Endodermal cell (in vitro differentiated cells): Measurements from ENCODE around the gene ALKBH1. TPM values are rescaled to one million over a fixed set of nuclear protein-coding genes. Genes with fewer than 3 reads are reported as not detected.

Experiments
- DNase-seq: peaks from one replicate; pipeline ENCODE4 v3.0.0-alpha.2; 2017
- H3K27ac ChIP-seq: 2 replicates; pipeline ENCODE4 v1.5.1; 2013; ENCODE audit warnings: mild to moderate bottlenecking, low read depth, low read length, moderate library complexity
- H3K27me3 ChIP-seq: 2 replicates; pipeline ENCODE4 v1.6.1; 2013; ENCODE audit warnings: mild to moderate bottlenecking, low read length, moderate library complexity; ENCODE audit not compliant: insufficient read depth, control insufficient read depth, poor library complexity, severe bottlenecking
- H3K36me3 ChIP-seq: 2 replicates; pipeline ENCODE4 v1.7.0; 2013; ENCODE audit warnings: mild to moderate bottlenecking, low read length, moderate library complexity; ENCODE audit not compliant: control insufficient read depth, insufficient read depth
- H3K4me1 ChIP-seq: one replicate; pipeline ENCODE4 v1.7.0; 2013; ENCODE audit warnings: low read length; ENCODE audit not compliant: control insufficient read depth, insufficient read depth
- H3K4me3 ChIP-seq: 2 replicates; pipeline ENCODE4 v1.5.1; 2013; ENCODE audit warnings: mild to moderate bottlenecking, low read length, moderate library complexity
- H3K9ac ChIP-seq: 2 replicates; pipeline ENCODE4 v1.6.1; 2013; ENCODE audit warnings: mild to moderate bottlenecking, low read length, moderate library complexity; ENCODE audit not compliant: poor library complexity, severe bottlenecking; ENCODE audit errors: extremely low read depth
- H3K9me3 ChIP-seq: 2 replicates; pipeline ENCODE4 v1.6.1; 2013; ENCODE audit warnings: mild to moderate bottlenecking, low read length, moderate library complexity; ENCODE audit not compliant: control insufficient read depth
- H3K27ac Mint-ChIP-seq: 2 replicates; pipeline ENCODE4 v1.8.0; 2020; ENCODE audit warnings: mixed read lengths
- H3K27me3 Mint-ChIP-seq: 2 replicates; pipeline ENCODE4 v1.8.0; 2021; ENCODE audit warnings: mild to moderate bottlenecking, mixed read lengths; ENCODE audit not compliant: insufficient read depth
- H3K36me3 Mint-ChIP-seq: 2 replicates; pipeline ENCODE4 v1.8.0; 2020; ENCODE audit warnings: low read depth, mixed read lengths
- H3K4me1 Mint-ChIP-seq: 2 replicates; pipeline ENCODE4 v1.8.0; 2020; ENCODE audit warnings: mixed read lengths
- H3K4me3 Mint-ChIP-seq: 2 replicates; pipeline ENCODE4 v1.8.0; 2020; ENCODE audit warnings: mild to moderate bottlenecking, moderate library complexity, mixed read lengths
- H3K9me3 Mint-ChIP-seq: 2 replicates; pipeline ENCODE4 v1.8.0; 2020; ENCODE audit warnings: mild to moderate bottlenecking, mixed read lengths
- CTCF ChIP-seq: fragments of 200-600 bp; sonication (generic); conservative IDR thresholded peaks from 2 replicates; pipeline ENCODE4 v1.5.0; 2021; ENCODE audit warnings: antibody characterized with exemption, mild to moderate bottlenecking
- WGBS, 2 experiments: methylation state at CpG; one replicate each; pipeline versions ENCODE4 v1.1.5 to v1.1.7; 2013; ENCODE audit warnings: missing lambda C conversion rate in 2 of 2, mixed read lengths in 1 of 2; ENCODE audit not compliant: insufficient coverage in 1 of 2, insufficient read length in 1 of 2; 5-methylcytosine and 5-hydroxymethylcytosine counted together
- total RNA-seq, 2 donors: library from RNA; stranded (reverse); fragmentation: NEBNext Ultra II Directional in 1 of 2; extraction: Animal tissue kit (Norgen Biotek cat#: 25700) in 1 of 2; gene quantifications; 2 replicates in 1 of 2; 3 replicates in 1 of 2; pipeline ENCODE4 v1.2.1, GENCODE V29; 2021

The ALKBH1 gene
- total RNA-seq, 2 donors from 2014 or later, result 11.0 to 15.1 TPM

- no peaks in the 10 kb centered on the region for H3K9me3 Mint-ChIP-seq
- Histone ChIP-seq H3K9ac (no peak overlapping the region), H3K27ac (no peak overlapping the region), H3K4me3 (peak overlapping the region; percentile 99), H3K27me3 (no peaks in the 10 kb centered on the region), H3K36me3 (peaks cover 49% of the 10 kb centered on the region), H3K4me1 (peaks cover 5% of the 10 kb centered on the region), H3K9me3 (no peaks in the 10 kb centered on the region)
- no peak for DNase-seq
- TF ChIP-seq CTCF, result no peak
- no peak overlapping the region for H3K27ac Mint-ChIP-seq
- H3K4me1 Mint-ChIP-seq, result peaks cover 20% of the 10 kb centered on the region
- H3K27me3 Mint-ChIP-seq, result no peaks in the 10 kb centered on the region
- 92 to 100% methylated on average over 1 to 2 of the region's 2 CpGs for WGBS, 2 experiments
- H3K4me3 Mint-ChIP-seq, result peak overlapping the region; percentile 92
- H3K36me3 Mint-ChIP-seq, result peaks cover 34% of the 10 kb centered on the region
Measured at GRCh38 chr14:77710364-77710763, 2.5 kb upstream of the ALKBH1 start.

GRCh38 chr14:77709412-77709811 is 1.6 kb upstream of the ALKBH1 start:
- no peaks in the 10 kb centered on the region for H3K27me3 ChIP-seq
- peaks cover 46% of the 10 kb centered on the region for H3K36me3 ChIP-seq
- H3K4me1 Mint-ChIP-seq, result peaks cover 20% of the 10 kb centered on the region
- H3K9me3 Mint-ChIP-seq, result no peaks in the 10 kb centered on the region
- H3K27ac ChIP-seq, result no peak overlapping the region
- peak overlapping the region; percentile 64 for H3K27ac Mint-ChIP-seq
- H3K4me1 ChIP-seq, result peaks cover 5% of the 10 kb centered on the region
- no peak for TF ChIP-seq CTCF
- no peaks in the 10 kb centered on the region for H3K27me3 Mint-ChIP-seq
- peak overlapping the region; percentile 92 for H3K4me3 Mint-ChIP-seq
- peak overlapping the region; percentile 89 for H3K9ac ChIP-seq
- peaks cover 30% of the 10 kb centered on the region for H3K36me3 Mint-ChIP-seq
- H3K9me3 ChIP-seq, result no peaks in the 10 kb centered on the region
- no peak for DNase-seq
- peak overlapping the region; percentile 99 for H3K4me3 ChIP-seq
- WGBS, 2 experiments, result 53 to 71% methylated on average over 3 of the region's 3 CpGs

GRCh38 chr14:77708749-77709148 is 926 bp upstream of the ALKBH1 start:
- Mint-ChIP-seq H3K27me3 (no peaks in the 10 kb centered on the region), H3K27ac (peak overlapping the region; percentile 96), H3K9me3 (no peaks in the 10 kb centered on the region), H3K4me3 (peak overlapping the region; percentile 92), H3K4me1 (peaks cover 20% of the 10 kb centered on the region), H3K36me3 (peaks cover 36% of the 10 kb centered on the region)
- Histone ChIP-seq H3K27me3 (no peaks in the 10 kb centered on the region), H3K9me3 (no peaks in the 10 kb centered on the region), H3K27ac (no peak overlapping the region), H3K4me1 (peaks cover 5% of the 10 kb centered on the region), H3K4me3 (peak overlapping the region; percentile 99), H3K36me3 (peaks cover 46% of the 10 kb centered on the region), H3K9ac (peak overlapping the region; percentile 89)
- TF ChIP-seq CTCF, result no peak
- 14% methylated on average over 6 to 7 of the region's 7 CpGs for WGBS, 2 experiments
- no peak for DNase-seq
